NCI-H748 treated with DMSO at 0.1 percent for 48 hours (cell line): Measurements from ENCODE around the gene CCDC201.
"Not testable (repeated sequence)": the region's sequence is repeated elsewhere in the genome, so short reads cannot be mapped to it uniquely, and the experiment has no call there.

Experiments used
- DNase-seq: peaks from one replicate; lab custom pipeline; 2025; lab: John Stamatoyannopoulos, UW

CCDC201 gene

GRCh38 chr7:45817016-45817415, 55.9 kb downstream of the CCDC201 start:
- not testable (repeated sequence) for DNase-seq

- not testable (repeated sequence) for DNase-seq
Observed at GRCh38 chr7:45814216-45815118, 58.4 kb downstream of the CCDC201 start.

GRCh38 chr7:45813771-45814170, 59.1 kb downstream of the CCDC201 start:
- not testable (repeated sequence) for DNase-seq

GRCh38 chr7:45812946-45813345, 59.9 kb downstream of the CCDC201 start:
- no peak for DNase-seq

- not testable (repeated sequence) for DNase-seq
Observed at GRCh38 chr7:45811652-45812234, 61.1 kb downstream of the CCDC201 start.

GRCh38 chr7:45810451-45811005, 62.4 kb downstream of the CCDC201 start:
- DNase-seq = not testable (repeated sequence)
